NB4 (cell line): Measurements from ENCODE around the gene OR2T35.
"Not testable (repeated sequence)": the region's sequence is repeated elsewhere in the genome, so short reads cannot be mapped to it uniquely, and the experiment has no call there.

ENCODE experiments used
- CTCF ChIP-seq: IDR thresholded peaks from one replicate; pipeline ENCODE4 v1.5.1; 2012; ENCODE audit warnings: low read depth, low read length
- MAX ChIP-seq: IDR thresholded peaks from 2 replicates; pipeline ENCODE4 v1.6.1; 2011; ENCODE audit warnings: low read depth, low read length
- POLR2A ChIP-seq: IDR thresholded peaks from 2 replicates; pipeline ENCODE4 v1.6.1; 2011; ENCODE audit warnings: mild to moderate bottlenecking; ENCODE audit not compliant: insufficient read length; ENCODE audit errors: extremely low read depth

GRCh38 chr1:248636612-248637011 lies 8.5 kb downstream of the OR2T35 start:
- not testable (repeated sequence) for TF ChIP-seq CTCF, MAX, POLR2A
